Measurements from ENCODE around the gene CHRDL2.

CHRDL2 gene

DNA sequence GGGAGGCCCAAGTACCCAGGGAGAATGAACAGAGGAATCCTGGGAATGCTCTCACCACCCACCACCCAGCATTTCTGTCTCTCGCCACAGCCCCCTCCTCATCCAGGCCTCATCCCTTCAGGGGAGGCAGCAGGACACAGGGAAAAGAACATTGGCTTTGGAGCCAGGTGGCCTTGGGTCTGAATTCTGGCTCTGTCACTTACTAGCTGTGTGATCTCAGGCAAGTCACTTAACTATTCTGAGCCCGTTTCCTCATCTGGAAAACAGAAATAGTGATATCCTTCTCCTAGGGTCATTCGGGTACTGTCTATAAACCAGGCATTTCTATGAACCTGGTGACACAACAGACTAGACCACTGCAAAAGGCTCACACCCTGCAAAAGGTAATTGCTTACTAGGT lies 22.1 kb downstream of the CHRDL2 start:
- DNase-seq, result no peak

- DNase-seq, result no peak
Measured at GRCh38 chr11:74707602-74708510, 23.4 kb downstream of the CHRDL2 start.

DNA sequence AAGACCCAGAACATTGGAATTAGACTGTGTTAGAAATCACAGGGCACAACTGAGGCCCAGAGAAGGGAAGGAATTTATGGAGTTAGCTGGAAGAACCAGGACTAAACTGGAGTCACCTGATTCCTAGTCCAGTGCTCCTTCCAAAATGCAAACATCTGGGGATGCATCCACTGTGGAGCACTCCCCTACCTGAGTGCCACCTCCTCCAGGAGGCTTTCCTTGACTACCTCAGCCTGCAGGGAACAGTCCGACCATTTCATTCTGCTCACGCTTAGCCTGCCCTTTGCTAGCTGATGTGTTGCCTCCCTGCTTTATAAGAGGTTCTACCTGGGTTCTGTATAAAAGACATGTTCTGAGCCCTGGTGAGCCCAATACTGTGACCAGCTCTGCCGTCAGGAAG lies 24.0 kb downstream of the CHRDL2 start:
- no peak for DNase-seq

GRCh38 chr11:74703211-74703610 lies 28.0 kb downstream of the CHRDL2 start:
- no peak for DNase-seq

DNA sequence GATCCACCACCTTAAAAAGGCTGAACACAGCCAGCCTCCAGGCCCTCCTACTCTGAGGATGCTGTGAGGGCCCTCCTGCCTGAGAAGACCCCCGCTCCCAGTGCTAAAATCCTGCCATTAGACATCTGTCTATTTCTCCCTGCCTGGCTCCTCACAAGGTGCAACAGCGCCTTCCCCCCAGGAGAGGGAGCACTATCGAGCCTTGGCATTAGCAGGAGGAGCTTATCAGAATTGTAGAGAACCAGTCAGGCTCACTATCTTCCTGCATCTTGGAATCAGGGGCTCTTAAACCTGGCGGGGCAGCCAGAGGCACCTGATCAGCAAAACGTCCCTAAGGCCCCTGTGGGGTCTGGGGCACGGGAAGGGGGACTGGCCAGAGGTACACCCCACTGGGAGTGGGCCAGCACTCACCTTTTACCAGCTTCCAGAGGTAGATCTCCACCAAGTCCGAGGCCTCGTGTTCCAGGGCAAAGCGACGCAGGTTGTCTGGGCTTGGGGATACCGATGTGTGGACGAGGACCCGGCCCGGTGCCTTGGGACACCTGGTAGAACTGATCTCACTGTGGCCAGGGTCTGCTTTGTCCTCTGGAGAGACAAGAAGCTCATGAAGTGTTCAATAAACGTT lies 28.7 kb downstream of the CHRDL2 start:
- no peak for DNase-seq

DNA sequence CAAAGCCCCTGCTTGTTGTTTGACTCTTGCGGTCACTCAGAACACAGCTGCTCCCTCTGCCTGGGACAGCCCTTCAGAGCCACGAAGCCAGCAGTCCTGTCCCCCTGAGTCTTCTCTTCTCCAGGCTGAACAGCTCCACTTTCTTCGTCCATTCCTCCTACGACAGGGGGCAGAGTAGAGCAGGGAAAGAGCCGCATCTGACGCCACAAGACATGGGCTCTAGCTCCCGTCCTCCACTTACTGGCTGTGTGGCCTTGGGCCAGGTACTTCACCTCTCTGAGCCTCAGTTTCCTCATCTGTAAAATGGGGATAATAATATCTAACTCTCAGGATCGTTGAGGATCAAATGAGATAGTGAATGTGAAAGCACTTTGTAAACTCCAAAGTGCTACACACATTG lies 29.9 kb downstream of the CHRDL2 start:
- DNase-seq, result no peak

- DNase-seq, result no peak
Measured at GRCh38 chr11:74699615-74700396, 31.4 kb downstream of the CHRDL2 start.

- no peak for DNase-seq
Measured at GRCh38 chr11:74697722-74698121, 33.5 kb downstream of the CHRDL2 start.

- DNase-seq, result no peak
Measured at GRCh38 chr11:74696939-74697675, 34.1 kb downstream of the CHRDL2 start.

GRCh38 chr11:74696500-74696899 lies 34.7 kb downstream of the CHRDL2 start:
- DNase-seq, result no peak

GRCh38 chr11:74695705-74696280 lies 35.4 kb downstream of the CHRDL2 start:
- DNase-seq, result no peak

DNA sequence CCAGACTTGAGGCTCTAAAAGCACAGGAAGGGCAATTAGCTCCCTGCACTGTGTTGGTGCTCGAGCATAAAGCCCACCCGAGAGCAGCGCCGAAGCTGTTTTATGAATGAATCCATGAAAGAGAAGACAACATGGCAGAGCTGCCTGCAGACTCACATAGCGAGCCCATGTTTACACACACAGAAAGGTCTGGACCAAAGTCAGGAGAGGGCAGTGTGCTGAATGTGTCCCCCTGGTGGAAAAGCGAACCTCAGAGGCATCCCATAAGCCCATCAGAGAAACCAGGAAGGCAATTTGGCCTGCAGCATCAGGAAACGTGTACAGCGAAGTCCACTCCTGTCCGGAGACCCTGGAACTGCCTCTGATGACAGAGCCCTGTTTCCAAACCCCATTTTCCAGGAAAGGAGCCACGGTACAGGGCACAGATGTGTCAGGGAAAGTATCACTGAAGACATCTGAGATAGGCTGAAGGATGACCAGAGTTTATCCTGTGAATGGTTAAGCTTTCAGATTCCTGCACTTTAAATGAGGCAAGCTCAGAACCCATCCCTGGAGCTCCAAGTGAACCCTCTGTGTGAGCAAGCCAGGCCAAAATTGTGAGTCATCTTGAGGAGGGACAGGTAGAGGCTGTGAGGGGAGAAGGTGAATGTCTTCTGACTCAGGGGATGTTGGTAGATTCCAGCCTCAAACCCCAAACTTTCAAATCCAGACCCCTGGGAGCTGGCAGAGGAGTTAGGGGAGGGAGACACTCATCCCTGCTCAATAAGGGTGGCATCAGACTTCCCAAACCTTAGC lies 36.9 kb downstream of the CHRDL2 start:
- DNase-seq, result no peak

DNA sequence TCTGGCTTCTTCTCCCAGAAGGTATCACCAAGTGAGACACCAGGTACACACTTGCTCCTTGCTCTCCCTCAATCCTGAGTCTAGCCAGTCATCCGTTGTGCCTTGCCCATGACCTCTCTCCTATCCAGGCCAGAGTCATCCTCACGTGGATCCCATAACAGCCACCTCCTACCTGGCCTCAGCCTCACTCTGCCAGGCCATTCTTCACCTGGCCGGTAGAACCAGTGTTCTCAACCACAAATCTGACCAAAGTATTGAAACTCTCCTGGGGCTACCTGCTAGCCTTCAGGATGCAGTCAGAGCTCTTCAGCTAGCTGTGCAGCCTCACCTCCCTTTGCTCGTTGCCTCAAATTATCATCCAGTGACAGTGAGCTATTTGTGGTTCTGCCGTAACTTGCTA lies 37.7 kb downstream of the CHRDL2 start:
- no peak for DNase-seq

DNA sequence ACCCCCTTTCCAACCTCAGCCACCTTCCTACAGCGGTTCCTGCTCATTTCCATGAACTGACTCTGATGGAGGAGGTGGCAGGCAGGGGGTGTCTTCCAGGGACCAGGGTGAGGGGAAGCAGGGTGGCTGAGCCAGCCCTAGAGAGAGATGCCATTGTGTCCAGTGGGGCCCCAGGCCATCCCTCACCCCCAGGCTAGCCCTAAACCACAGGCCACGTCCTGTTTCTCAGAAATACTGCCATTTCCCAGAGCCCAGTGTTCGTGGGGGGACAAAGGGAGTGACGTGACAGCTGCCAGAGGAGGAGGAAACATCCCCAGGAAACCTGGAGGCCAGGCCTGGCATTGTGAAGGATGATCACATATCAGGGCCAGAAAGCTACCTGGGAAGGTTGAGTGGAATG lies 39.5 kb downstream of the CHRDL2 start:
- DNase-seq, result no peak

DNA sequence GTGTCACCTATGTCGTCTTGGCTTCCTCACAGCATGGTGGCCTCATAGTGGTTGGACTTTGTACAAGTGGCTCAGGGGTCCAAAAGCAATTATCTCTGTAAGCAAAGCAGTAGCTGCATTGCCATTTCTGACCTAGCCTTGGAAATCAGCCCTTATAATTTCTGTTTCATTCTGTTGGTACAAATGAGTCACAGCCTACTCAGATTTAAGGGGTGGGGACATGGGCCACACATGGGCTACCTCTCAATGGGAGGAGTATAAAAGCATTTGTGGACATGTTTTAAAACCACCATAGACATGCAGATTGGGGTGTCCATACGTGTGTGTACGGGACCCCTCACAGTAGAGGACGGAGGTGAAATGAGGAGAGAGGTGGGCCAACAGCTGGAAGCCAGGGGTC lies 41.6 kb downstream of the CHRDL2 start:
- DNase-seq, result no peak

DNA sequence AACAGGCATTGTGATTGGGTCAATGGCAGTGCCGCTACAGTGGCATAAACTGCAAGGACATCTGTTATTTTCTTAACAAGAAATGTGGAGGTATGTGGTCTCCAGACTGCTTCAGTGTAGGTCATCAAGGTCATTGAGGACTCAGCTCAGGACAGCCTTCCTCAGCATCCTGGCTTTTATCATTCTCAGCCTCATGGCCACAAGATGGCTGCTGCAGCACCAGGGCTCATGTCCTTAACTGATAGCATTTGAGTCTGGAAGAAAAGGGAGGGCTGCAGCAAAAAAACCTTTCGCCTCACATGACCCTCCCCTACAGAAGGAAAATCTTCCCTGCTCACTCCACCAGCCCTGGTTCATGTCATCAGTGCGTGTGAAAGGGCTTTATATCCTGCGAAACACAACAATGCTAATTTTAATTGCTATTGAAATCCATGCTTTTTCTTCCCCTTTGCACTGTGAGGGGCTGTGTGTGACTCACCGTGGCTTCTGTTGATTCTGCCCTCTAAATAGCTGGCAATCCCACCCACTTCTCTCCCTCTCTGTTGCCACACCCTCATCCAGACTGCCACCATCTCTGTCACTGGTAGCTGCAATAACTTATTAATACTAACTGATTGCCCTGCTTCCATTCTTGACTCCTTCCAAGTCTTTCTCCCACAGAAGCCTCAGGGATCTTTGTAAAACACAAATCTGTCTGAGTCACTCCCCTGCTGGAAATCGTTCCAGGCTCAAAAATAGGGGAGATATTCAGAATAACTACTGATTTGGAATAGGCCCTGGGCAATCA lies 43.8 kb downstream of the CHRDL2 start:
- no peak for DNase-seq

DNA sequence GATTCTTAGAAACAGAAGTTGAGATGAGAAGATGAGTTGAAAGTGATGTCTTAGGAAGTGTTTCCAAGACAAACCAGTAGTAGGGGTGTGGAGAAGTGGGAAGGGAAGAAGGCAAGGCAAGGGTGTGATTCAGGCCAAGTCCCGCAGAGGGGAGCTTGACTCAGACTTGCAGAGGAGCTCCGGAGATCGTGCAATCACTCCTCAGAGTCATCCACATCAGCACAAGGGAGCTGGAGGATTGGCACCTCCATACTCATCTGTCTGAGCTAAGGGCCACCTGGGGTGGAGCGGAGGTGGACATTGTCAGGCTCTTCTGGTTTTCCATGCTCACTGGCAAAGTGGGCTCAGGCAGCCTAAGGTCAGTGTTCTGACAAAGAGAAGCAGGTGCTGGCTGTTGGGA lies 44.4 kb downstream of the CHRDL2 start:
- no peak for DNase-seq

DNA sequence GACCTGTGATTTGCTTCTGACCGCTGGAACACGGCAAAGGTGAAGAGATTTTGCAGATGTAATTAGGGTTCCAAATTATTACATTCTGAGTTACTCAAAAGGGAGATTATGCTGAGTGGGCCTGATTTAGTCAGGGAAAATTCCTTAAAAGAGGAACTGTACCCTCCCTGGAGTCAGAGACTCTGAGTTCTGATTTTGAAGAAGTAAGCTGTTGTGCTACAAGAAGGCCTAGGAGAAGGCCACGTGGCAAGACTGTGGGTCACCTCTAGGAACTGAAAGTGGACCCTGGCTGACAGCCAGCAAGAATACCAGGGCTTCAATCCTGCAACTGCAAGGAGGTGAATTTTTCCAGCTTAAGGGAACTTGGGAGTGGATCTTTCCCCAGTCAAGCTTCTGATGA lies 45.3 kb downstream of the CHRDL2 start:
- DNase-seq, result no peak

DNA sequence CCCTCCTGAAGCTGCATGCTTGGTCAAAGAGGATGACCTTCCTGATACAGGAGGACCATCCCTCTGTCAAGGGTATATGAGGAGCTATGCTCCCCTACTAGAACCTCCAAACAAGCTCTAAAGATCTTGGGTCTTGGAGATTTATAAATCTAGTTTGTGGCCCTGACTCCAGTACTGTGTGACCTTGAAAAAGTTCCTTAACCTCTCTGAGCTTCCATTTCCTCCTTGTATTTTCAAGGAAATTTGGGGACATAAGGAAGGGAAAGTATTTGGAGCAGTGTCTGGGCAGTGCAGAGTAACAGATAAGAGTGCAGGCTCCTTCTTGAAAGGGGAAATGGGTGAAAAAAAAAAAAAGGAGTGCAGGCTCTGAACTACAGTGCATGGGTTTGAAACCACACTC lies 45.9 kb downstream of the CHRDL2 start:
- no peak for DNase-seq

DNA sequence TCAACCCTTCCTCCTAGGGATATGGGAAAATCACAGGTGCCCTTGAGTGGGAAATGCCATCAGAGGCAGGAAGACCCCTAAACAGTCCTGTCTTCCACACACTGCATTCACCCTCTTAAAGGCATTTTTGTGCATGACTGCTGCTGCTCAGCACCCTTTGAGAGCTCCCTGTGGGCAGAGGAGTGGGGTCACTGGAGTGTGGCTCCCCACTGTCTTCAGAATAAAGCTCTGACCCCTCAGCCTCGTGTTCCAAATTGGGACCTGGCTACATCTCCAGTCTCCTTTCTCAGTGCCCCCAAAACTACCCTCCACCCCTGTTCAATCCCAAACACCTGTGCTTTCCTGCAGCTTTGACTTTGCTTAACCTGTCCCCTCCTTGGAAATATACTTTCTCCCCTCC lies 46.6 kb downstream of the CHRDL2 start:
- DNase-seq, result no peak

- DNase-seq, result no peak
Measured at GRCh38 chr11:74683941-74684481, 47.2 kb downstream of the CHRDL2 start.
